Esophagus muscularis mucosa (tissue), 4 donors: ENCODE measurements around the gene RAX. TPM values are rescaled to one million over a fixed set of nuclear protein-coding genes. Genes with fewer than 3 reads are reported as not detected.

Experiments
- DNase-seq: peaks from one replicate; pipeline ENCODE4 v3.0.0-alpha.2; 2017; ENCODE audit errors: extremely low spot score
- H3K27ac ChIP-seq, 4 donors: fragments of 200-600 bp; sonication (generic); replicated peaks in 1 of 4; 1 replicate in 3 of 4; 2 replicates in 1 of 4; pipeline ENCODE4 v1.5.1; 2016 to 2019; ENCODE audit warnings: mild to moderate bottlenecking in 1 of 4
- H3K27me3 ChIP-seq, 4 donors: fragments of 200-600 bp; sonication (generic); one replicate each; pipeline versions ENCODE4 v1.5.1 to v1.6.0; 2016 to 2019
- H3K36me3 ChIP-seq, 4 donors: fragments of 200-600 bp; sonication (generic); one replicate each; pipeline ENCODE4 v1.5.1; 2016 to 2019
- H3K4me1 ChIP-seq, 4 donors: fragments of 200-600 bp; sonication (generic); one replicate each; pipeline ENCODE4 v1.5.1; 2016 to 2019
- H3K4me3 ChIP-seq, 4 donors: fragments of 200-600 bp; sonication (generic); 1 replicate in 2 of 4; 2 replicates in 2 of 4; pipeline ENCODE4 v1.5.1; 2016 to 2019; ENCODE audit warnings: mild to moderate bottlenecking in 4 of 4, moderate library complexity in 1 of 4
- H3K9me3 ChIP-seq, 4 donors: fragments of 200-600 bp; sonication (generic); 1 replicate in 3 of 4; 2 replicates in 1 of 4; pipeline ENCODE4 v1.5.1; 2016 to 2019
- EP300 ChIP-seq: sonication (generic); formaldehyde crosslinking; IDR thresholded peaks from one replicate; pipeline ENCODE4 v1.6.1; 2017; ENCODE audit warnings: antibody characterized with exemption
- POLR2A ChIP-seq: fragments of 450-650 bp; IDR thresholded peaks from one replicate; pipeline ENCODE4 v1.6.1; 2017; ENCODE audit warnings: antibody characterized with exemption, moderate library complexity, mild to moderate bottlenecking, low read depth
- POLR2AphosphoS5 ChIP-seq, 2 donors: sonication (generic); formaldehyde crosslinking; IDR thresholded peaks; one replicate each; pipeline ENCODE4 v1.6.1; 2017; ENCODE audit warnings: antibody characterized with exemption in 2 of 2
- WGBS: methylation state at CpG from one replicate; pipeline ENCODE4 v1.1.5; 2018; 5-methylcytosine and 5-hydroxymethylcytosine counted together
- intact Hi-C: fragments of 100-400 bp; cut with DNase I; formaldehyde crosslinking; loops from one replicate; pipeline ENCODE4 v1.15.1; 2023
- total RNA-seq, 4 donors: library from RNA; depleted of rRNA; stranded (reverse); fragments of >200 nt; gene quantifications; one replicate each; pipeline versions ENCODE4 v1.1.0 to v1.2.1, GENCODE V29; 2016
- TF ChIP-seq, protein P1 (sequence below), 3 experiments: fragments of 200-600 bp in 2 of 3; fragments of 450-650 bp in 1 of 3; sonication (generic) in 2 of 3; IDR thresholded peaks; one replicate each; pipeline ENCODE4 v1.5.1; 2017 to 2019; ENCODE audit warnings: antibody characterized with exemption in 3 of 3, mild to moderate bottlenecking in 2 of 3, moderate library complexity in 1 of 3

Gene RAX
- total RNA-seq, 4 donors from 2014 or later = not detected

GRCh38 chr18:59303006-59303405, 29.8 kb upstream of the RAX start:
- Histone ChIP-seq H3K4me3 (no peak overlapping the region), H3K9me3 (no peaks in the 10 kb centered on the region), H3K27ac (no peak overlapping the region), H3K27me3 (peaks cover 0 to 31% (median 0%) of the 10 kb centered on the region in 4 donors), H3K4me1 (peaks cover under 1 to 2% (median under 1%) of the 10 kb centered on the region in 4 donors), H3K36me3 (no peaks in the 10 kb centered on the region)
- DNase-seq = peak; percentile 79
- WGBS = 88% methylated on average over 2 of the region's 2 CpGs
- TF ChIP-seq POLR2AphosphoS5 (IDR thresholded peaks at IDR 0.05) (no peak), POLR2A (no peak), EP300 (no peak)
- TF ChIP-seq, protein P1, sequence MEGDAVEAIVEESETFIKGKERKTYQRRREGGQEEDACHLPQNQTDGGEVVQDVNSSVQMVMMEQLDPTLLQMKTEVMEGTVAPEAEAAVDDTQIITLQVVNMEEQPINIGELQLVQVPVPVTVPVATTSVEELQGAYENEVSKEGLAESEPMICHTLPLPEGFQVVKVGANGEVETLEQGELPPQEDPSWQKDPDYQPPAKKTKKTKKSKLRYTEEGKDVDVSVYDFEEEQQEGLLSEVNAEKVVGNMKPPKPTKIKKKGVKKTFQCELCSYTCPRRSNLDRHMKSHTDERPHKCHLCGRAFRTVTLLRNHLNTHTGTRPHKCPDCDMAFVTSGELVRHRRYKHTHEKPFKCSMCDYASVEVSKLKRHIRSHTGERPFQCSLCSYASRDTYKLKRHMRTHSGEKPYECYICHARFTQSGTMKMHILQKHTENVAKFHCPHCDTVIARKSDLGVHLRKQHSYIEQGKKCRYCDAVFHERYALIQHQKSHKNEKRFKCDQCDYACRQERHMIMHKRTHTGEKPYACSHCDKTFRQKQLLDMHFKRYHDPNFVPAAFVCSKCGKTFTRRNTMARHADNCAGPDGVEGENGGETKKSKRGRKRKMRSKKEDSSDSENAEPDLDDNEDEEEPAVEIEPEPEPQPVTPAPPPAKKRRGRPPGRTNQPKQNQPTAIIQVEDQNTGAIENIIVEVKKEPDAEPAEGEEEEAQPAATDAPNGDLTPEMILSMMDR (IDR thresholded peaks at IDR 0.05) = no peak
- intact Hi-C loops = no loop called here

- peak; percentile 62 for DNase-seq
- no peak overlapping the region for H3K27ac ChIP-seq
- WGBS = 78% methylated on average over 4 of the region's 4 CpGs
- H3K4me1 ChIP-seq = no peaks in the 10 kb centered on the region
- TF ChIP-seq, protein P1 (IDR thresholded peaks at IDR 0.05) = no peak
- TF ChIP-seq POLR2A = no peak
- TF ChIP-seq EP300 = no peak
- no peak for TF ChIP-seq POLR2AphosphoS5 (IDR thresholded peaks at IDR 0.05)
- no peak overlapping the region for H3K4me3 ChIP-seq
- no peaks in the 10 kb centered on the region for H3K36me3 ChIP-seq
- no peaks in the 10 kb centered on the region for H3K9me3 ChIP-seq
- H3K27me3 ChIP-seq = peaks cover 0 to 22% (median 0%) of the 10 kb centered on the region in 4 donors
- intact Hi-C loops = no loop called here
These were observed 28.7 kb upstream of the RAX start for GRCh38 chr18:59301929-59302328.

DNA sequence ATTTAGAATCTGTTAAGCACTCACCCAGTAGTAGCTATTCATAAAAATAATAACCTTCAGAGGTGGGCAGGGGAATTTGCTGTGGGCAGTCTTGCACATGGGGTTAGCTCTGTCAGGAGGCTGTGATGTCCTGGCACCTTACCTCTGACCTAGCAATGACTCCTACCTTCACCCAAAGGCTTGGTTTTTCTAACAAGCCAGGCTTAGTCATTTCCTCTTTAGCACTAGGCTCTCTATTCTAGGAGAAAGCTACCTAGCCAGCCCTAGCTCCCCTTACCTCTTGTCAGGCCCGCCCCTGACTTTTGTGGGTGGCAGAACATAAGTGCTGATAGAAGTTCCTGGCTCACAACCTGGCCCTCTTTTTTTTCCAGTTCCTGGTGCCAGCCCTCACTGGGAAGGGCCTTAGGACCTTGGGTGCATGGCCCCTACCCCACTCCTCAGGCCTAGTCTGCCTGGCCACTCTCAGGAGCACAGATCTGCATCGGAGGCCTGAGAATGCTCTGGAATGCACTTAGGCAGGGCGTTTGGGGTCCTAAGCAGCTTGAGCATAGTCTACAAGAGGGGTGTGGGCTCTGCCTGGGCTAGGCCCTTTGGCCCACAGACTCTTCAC, 27.5 kb upstream of the RAX start:
- Histone ChIP-seq H3K27me3 (peaks cover 0 to 23% (median 0%) of the 10 kb centered on the region in 4 donors), H3K27ac (no peak overlapping the region), H3K4me1 (no peaks in the 10 kb centered on the region), H3K4me3 (no peak overlapping the region), H3K36me3 (no peaks in the 10 kb centered on the region), H3K9me3 (no peaks in the 10 kb centered on the region)
- intact Hi-C loops = no loop called here
- peak; percentile 82 for DNase-seq
- 70% methylated on average over 2 of the region's 3 CpGs for WGBS
- TF ChIP-seq POLR2AphosphoS5 (IDR thresholded peaks at IDR 0.05) = no peak
- no peak for TF ChIP-seq POLR2A
- no peak for TF ChIP-seq EP300
- TF ChIP-seq, protein P1 (IDR thresholded peaks at IDR 0.05) = no peak

DNA sequence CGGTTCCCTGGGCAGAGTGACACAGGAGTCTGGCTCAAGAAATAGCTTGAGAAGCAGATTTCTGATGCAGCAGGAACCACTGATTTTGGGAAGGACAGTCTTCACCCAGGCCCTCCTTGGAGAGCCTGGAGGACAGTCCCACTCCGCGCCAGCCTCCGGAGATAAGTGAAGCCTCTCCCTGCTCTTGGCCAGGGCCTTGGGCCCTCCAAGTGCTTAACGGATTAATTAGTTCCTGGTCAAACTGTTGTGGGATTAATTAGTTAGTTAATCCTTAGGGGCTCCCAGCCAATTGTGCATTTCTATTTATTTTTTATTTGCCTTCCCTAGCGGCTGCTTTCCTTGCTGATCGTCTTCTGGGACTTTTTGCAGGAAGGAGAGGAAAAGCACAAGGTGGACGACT, 25.6 kb upstream of the RAX start:
- no peak for TF ChIP-seq POLR2AphosphoS5 (IDR thresholded peaks at IDR 0.05)
- no peak for TF ChIP-seq POLR2A
- TF ChIP-seq, protein P1 (IDR thresholded peaks at IDR 0.05) = no peak
- TF ChIP-seq EP300 = no peak
- Histone ChIP-seq H3K4me1 (no peaks in the 10 kb centered on the region), H3K4me3 (no peak overlapping the region), H3K9me3 (no peaks in the 10 kb centered on the region), H3K27me3 (peaks cover 0 to 24% (median 0%) of the 10 kb centered on the region in 4 donors), H3K27ac (no peak overlapping the region), H3K36me3 (no peaks in the 10 kb centered on the region)
- peak; percentile 86 for DNase-seq
- intact Hi-C loops = no loop called here
- 78% methylated on average over 7 of the region's 8 CpGs for WGBS

DNA sequence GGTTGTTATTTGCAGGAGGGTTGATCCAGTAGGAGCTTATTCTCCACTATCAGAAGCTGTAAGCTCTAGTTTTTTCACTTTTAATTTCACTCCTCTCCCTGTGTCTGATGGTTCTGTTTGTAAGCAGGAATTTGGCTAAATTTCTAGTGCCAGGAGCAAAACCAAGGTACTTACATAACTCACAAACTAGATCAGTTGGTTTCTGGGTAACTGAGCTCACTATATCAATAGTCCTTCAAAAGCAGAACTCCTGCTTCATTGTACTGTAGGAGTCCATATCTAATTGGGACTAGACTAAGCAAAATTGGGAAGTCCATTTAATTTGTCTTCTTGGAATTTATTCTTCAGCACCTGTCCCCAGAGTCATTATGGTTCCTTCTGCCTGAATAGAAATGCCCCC, 20.1 kb upstream of the RAX start:
- DNase-seq = peak; percentile 47
- no peak overlapping the region for H3K4me3 ChIP-seq
- no peaks in the 10 kb centered on the region for H3K4me1 ChIP-seq
- no peaks in the 10 kb centered on the region for H3K9me3 ChIP-seq
- intact Hi-C loops = no loop called here
- no peak overlapping the region for H3K27ac ChIP-seq
- TF ChIP-seq POLR2A = no peak
- no peak for TF ChIP-seq POLR2AphosphoS5 (IDR thresholded peaks at IDR 0.05)
- no peak for TF ChIP-seq EP300
- TF ChIP-seq, protein P1 (IDR thresholded peaks at IDR 0.05) = no peak
- H3K36me3 ChIP-seq = no peaks in the 10 kb centered on the region
- peaks cover 0 to 26% (median 0%) of the 10 kb centered on the region in 4 donors for H3K27me3 ChIP-seq
